Measurements from ENCODE around the gene IRF8.
"Not testable (repeated sequence)": the region's sequence is repeated elsewhere in the genome, so short reads cannot be mapped to it uniquely, and the experiment has no call there.

Gene IRF8

DNA sequence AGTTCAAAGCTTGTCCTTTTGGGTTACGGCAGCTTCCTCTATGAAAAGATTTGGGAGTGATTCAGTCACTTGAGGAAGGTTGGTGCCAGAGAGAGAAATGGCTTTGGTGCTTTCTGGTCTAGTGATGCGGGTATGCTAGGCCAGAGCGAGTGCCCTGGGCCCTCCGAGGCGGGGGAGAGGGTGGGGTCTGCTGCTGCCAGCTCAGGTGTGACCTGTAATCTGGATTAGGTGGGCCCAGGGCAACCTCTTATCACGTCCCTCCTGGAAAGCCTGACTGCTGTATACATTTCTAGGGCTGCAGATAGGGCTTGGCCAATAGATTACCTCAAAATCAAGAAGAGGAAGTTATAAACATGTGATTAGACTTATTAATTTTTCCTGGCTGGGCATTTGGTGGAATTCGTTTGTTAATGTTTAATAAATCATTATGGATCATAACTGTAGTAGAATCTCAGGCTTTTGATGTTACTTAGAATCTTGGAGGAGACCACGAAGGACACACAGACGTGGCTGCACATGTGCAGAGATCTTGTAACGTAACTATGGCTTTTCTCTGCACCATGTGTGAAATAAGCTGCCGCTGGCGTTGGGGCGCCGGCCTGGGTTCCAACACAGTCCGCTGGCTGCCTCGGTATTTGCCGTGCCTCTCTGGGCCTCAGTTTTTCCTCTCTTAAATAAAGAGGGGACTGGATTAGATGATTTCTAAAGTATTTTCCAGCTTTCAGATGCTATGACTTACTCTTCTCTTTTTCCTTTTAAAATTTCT lies 1.2 kb downstream of the IRF8 start:
- no peaks in the 10 kb centered on the region for H3K27me3 Mint-ChIP-seq
- peaks cover 50% of the 10 kb centered on the region for H3K36me3 Mint-ChIP-seq
- no peaks in the 10 kb centered on the region for H3K9me3 Mint-ChIP-seq
- H3K4me3 Mint-ChIP-seq, result peak overlapping the region; percentile 97
- H3K27ac Mint-ChIP-seq, result peak overlapping the region; percentile 93
- peaks cover 66% of the 10 kb centered on the region for H3K4me1 Mint-ChIP-seq

DNA sequence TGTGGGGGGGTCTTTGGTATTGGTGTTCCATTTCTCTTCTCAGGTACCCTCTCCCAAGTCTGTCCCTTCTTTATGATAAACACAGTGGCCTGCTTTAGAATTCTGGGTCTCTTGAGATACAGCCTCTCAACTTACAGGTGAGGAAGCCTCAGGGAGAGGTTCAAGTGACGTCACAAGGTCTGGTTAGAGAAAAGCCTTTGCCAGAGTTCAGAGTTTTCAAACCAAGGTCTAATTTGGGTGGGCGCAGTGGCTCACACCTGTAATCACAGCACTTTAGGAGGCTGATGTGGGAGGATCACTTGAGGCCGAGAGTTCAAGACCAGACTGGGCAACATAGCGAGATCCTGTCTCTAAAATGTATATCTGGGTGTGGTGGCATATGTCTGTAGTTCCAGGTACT lies 2.1 kb downstream of the IRF8 start:
- Mint-ChIP-seq H3K27ac (peak overlapping the region; percentile 68), H3K9me3 (no peaks in the 10 kb centered on the region), H3K4me3 (peak overlapping the region; percentile 97), H3K27me3 (no peaks in the 10 kb centered on the region), H3K36me3 (peaks cover 57% of the 10 kb centered on the region), H3K4me1 (peaks cover 68% of the 10 kb centered on the region)

DNA sequence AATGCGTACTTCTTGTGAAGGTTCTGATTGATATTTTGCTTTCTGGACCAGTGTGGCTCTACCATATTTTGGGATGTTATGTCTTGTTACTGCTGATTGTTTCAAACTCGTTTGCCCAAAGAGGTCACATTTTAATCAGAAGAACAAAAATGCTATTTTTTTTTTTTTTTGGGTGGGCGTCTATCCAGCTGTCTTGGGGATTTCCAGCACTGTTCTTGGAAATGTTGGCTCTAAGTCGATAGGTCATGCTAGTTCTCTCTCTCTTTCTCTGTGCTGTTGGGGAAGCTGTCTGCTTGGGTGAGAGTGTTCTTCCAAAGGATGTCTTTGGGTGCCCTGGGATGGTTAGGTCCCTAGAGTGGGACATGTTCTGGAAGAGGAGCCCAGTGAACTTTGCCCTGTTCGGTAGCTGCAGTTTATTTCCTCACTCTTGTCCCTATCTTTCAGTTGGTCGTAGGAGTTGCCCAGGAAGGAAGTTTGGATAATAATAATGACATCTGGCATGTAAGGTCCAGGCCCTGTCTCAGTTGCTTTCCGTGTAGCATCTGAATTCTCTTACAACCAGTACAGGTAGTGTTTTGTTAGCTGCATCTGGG lies 2.9 kb downstream of the IRF8 start:
- peak overlapping the region; percentile 89 for H3K27ac Mint-ChIP-seq
- no peaks in the 10 kb centered on the region for H3K9me3 Mint-ChIP-seq
- H3K27me3 Mint-ChIP-seq, result no peaks in the 10 kb centered on the region
- peak overlapping the region; percentile 97 for H3K4me3 Mint-ChIP-seq
- H3K4me1 Mint-ChIP-seq, result peaks cover 70% of the 10 kb centered on the region
- H3K36me3 Mint-ChIP-seq, result peaks cover 62% of the 10 kb centered on the region

DNA sequence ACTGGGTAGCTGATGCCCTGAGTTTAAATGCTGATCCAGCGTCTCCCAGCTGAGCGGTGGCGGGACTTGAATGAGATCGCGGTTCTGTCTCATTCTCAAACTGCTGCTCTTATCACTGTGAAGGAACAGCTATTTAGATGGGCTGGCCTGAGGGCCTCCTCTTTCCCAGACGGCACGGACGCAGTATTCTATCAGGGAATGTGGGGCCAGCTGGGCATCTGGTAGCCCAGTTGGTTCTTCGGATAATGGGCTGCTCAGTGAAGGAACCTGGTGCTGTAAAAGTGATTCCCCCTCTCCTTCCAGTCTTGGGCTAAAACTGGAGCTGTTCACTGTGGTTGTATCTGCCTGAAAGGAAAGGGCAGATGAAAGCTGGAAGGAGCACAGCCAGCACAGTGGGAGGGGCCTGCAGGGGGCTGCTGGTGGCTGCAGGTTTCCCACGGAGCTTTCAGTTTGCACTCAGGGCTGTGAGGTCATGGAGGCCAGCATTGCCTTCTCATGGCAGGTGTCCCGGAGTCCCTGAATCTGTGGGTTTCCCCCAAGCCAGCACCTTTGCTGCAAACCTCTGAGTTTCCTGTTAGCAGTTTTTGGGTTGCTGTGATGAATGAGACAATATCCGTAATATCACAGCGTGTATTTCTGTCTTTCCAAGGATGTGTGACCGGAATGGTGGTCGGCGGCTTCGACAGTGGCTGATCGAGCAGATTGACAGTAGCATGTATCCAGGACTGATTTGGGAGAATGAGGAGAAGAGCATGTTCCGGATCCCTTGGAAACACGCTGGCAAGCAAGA lies 3.6 kb downstream of the IRF8 start:
- Mint-ChIP-seq H3K4me1 (peaks cover 64% of the 10 kb centered on the region), H3K27ac (peak overlapping the region; percentile 89), H3K36me3 (peaks cover 62% of the 10 kb centered on the region), H3K4me3 (peak overlapping the region; percentile 97), H3K9me3 (no peaks in the 10 kb centered on the region), H3K27me3 (no peaks in the 10 kb centered on the region)

DNA sequence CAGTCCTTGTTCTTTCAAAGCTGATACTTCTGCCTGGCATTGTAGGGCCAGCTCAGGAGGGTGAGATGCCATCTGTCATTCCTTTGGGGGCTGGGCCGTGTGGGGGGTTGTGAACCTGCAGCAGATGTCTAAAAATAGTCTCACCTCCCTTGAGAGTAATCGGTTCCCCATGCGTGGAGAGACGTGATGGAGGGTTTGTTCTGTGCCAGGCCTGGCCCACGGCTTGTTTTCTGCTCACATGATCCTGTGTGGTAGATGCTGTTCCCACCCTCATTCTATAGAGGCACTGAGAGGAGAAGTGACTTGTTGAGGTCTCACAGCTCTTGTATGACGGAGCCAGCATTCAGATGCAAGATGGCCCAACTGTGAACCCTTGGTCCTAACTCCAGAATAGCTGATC lies 4.6 kb downstream of the IRF8 start:
- Mint-ChIP-seq H3K27me3 (no peaks in the 10 kb centered on the region), H3K4me3 (peak overlapping the region; percentile 97), H3K27ac (peak overlapping the region; percentile 86), H3K4me1 (peaks cover 66% of the 10 kb centered on the region), H3K9me3 (no peaks in the 10 kb centered on the region), H3K36me3 (peaks cover 67% of the 10 kb centered on the region)

DNA sequence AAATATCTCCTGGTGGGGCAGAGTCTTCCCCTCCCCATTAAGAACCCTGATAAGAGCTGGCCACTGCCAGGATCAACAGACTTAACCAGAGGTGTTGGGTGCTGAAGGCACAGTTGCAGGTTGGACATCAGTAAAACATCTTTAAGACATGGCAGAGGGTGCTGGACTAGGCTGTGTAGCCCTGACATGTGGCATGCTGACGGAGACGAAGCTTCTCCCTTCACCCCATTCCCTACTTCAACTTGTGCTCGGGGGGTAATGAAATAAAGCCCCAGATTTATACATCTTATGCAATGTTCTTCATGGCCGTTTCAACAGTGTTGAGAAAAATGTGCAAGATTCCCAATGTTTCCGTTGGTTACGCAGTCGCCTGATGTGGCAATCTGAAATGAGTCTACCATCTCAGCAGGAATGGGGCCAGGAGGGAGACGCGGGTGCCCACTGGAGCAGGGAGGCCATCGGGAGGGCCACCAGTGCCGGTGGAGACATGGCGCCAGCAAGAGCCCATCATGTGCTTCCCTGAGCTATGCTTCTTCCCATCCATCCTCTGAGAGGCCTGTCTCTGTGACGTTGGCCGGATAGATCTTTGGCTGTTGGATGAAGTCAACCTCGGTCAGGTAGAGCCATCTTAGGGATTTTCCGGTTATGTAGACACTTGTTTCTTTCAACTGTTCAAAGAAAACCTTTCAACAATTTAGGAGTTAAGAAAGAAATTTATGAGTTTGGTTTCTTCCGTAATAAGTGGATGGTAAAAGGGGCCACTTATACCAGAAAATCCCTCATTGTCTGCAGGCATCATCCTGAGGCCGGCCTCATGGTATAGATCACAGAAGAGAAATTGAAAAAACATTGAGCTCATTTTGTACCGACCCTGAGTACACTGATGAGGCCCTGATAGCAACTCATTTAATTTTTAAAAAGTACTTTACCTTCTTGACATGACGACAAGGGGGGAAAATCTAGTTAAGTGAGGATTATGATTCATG lies 6.4 kb downstream of the IRF8 start:
- H3K9me3 Mint-ChIP-seq, result no peaks in the 10 kb centered on the region
- H3K27ac Mint-ChIP-seq, result peak overlapping the region; percentile 68
- peak overlapping the region; percentile 97 for H3K4me3 Mint-ChIP-seq
- peaks cover 66% of the 10 kb centered on the region for H3K36me3 Mint-ChIP-seq
- peaks cover 68% of the 10 kb centered on the region for H3K4me1 Mint-ChIP-seq
- no peaks in the 10 kb centered on the region for H3K27me3 Mint-ChIP-seq

DNA sequence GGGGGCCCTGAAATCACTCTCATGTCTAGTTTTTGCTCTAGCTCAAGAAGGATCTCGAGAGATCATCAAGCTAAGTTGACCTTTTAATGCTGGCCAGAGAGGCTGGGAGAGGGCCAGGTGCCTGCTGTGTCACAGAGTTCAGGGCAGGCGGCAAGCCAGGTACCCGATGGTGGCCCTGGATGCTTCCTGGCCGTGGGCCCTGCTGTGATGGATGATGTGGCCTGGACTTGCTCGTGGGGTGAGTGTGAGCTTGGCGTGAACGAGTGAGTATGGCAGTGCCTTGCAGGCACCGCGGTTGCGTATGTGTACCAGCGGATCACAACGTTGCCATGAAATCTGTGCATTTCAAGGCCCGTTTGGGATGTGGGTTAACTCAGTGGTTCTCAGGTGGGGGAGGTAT lies 7.4 kb downstream of the IRF8 start:
- Mint-ChIP-seq H3K9me3 (no peaks in the 10 kb centered on the region), H3K36me3 (peaks cover 60% of the 10 kb centered on the region), H3K27ac (peak overlapping the region; percentile 71), H3K4me1 (peaks cover 64% of the 10 kb centered on the region), H3K4me3 (peak overlapping the region; percentile 97), H3K27me3 (no peaks in the 10 kb centered on the region)

DNA sequence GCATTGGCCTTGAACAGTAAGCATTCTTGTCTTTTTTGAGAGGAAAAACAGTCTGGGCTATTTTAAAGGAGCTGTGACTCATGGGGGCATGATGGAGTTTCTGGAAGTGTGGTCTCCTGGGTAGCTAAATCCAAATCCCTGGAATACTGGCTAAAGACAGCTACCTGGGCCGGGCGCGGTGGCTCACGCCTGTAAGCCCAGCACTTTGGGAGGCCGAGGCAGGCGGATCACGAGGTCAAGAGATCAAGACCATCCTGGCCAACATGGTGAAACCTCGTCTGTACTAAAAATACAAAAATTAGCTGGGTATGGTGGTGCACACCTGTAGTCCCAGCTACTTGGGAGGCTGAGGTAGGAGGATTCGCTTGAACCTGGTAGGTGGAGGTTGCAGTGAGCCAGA lies 8.3 kb downstream of the IRF8 start:
- H3K9me3 Mint-ChIP-seq, H3K27me3 Mint-ChIP-seq: not testable (repeated sequence)
- Mint-ChIP-seq H3K36me3 (peaks cover 53% of the 10 kb centered on the region), H3K4me1 (peaks cover 58% of the 10 kb centered on the region), H3K27ac (peak overlapping the region; percentile 51), H3K4me3 (peak overlapping the region; percentile 7)

DNA sequence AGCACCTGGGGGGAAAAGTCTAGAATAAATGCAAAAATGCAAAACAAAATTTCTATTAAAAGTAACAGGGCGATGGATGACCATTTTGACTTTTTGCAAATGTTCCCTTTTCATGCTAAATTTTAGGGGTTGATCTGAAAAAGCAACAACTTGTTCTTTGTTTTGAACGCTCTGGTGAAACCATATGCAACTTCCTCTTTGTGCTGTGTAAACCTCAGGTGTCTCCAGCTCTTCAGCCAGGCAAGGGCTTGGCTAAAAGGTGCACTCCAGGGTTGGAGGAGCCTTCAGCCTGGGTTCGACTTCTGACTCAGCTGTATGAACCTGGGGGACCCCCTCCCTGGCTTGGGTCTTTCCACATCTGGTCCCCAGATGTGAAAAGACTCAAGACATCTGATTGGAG lies 9.5 kb downstream of the IRF8 start:
- H3K9me3 Mint-ChIP-seq, result no peaks in the 10 kb centered on the region
- peaks cover 49% of the 10 kb centered on the region for H3K4me1 Mint-ChIP-seq
- no peaks in the 10 kb centered on the region for H3K27me3 Mint-ChIP-seq
- peaks cover 45% of the 10 kb centered on the region for H3K36me3 Mint-ChIP-seq
- peak overlapping the region; percentile 5 for H3K4me3 Mint-ChIP-seq
- H3K27ac Mint-ChIP-seq, result peak overlapping the region; percentile 55

DNA sequence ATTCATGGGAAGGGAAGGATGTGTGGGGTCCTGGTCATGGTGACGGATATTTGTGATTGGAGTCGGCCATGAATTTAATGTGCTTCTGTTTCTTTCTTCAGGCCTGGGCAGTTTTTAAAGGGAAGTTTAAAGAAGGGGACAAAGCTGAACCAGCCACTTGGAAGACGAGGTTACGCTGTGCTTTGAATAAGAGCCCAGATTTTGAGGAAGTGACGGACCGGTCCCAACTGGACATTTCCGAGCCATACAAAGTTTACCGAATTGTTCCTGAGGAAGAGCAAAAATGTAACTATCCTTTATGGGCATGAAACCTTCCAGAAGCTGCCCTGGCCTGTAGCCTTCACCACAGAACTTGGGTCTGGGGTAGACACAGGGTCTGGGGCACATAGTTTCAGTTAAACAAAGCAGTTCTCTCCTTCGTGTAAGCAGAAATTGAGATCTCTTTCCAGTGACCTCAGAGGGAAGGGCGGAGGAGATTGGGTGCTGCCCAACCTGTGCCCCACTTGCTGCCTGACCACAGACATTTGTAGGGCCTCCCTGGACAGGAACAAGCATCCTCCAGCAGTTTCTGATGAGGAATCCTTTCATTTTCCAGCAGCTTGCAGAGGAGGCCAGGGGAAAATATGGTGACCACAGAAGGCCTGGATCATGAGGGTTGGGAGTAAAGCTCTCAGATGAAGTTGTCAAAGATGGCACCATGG lies 10.1 kb downstream of the IRF8 start:
- peak overlapping the region; percentile 5 for H3K4me3 Mint-ChIP-seq
- peaks cover 43% of the 10 kb centered on the region for H3K4me1 Mint-ChIP-seq

DNA sequence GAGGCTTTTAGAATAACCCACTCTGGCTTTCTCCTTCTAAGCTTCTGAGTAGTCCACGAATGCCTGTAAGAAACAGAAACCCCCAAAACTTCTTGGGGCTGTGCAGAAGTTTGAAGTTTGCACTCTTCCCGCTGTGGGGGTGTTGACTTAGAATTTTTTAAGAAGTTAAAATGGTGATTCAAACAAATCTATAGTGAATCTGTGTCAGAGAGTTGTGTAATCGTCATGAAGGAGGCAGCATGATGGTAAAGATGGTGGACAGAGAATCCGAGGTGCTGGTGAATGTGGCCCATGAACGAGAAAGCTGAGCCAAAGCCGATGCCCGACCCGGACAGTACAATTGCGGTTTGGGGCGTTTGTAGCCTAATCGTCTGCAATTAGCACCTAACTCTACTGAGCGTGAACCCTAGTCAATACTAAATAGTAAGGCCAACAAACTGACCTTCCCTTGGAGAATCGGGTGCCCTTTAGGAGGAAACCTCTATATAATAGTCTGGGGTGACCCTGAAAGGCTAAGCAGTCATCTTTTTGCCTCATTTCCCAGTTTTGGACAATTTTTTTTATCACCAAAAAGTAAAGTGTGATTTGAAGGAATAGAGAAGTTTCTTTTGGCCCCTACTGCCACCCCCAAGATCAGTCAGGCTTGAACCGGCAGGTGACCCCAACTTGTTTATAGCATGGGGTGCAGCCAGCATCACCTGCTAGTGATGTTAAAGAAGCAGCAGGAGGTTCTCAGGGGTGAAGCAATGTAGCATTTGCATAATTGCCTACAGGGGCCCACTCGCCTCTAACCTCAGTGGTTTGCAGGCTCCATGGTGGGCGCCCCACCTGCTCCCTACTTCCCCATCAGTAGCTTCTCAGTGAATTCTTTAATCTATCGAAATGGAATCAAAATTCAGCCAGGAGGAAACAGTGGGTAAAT lies 11.2 kb downstream of the IRF8 start:
- no peaks in the 10 kb centered on the region for H3K9me3 Mint-ChIP-seq
- peaks cover 30% of the 10 kb centered on the region for H3K36me3 Mint-ChIP-seq
- H3K27me3 Mint-ChIP-seq, result no peaks in the 10 kb centered on the region
- H3K27ac Mint-ChIP-seq, result no peak overlapping the region
- peaks cover 38% of the 10 kb centered on the region for H3K4me1 Mint-ChIP-seq
- H3K4me3 Mint-ChIP-seq, result no peak overlapping the region

More for the DNA sequence above, 10.1 kb downstream of the IRF8 start:
- H3K9me3 Mint-ChIP-seq, result no peaks in the 10 kb centered on the region
- no peaks in the 10 kb centered on the region for H3K27me3 Mint-ChIP-seq
- peak overlapping the region; percentile 55 for H3K27ac Mint-ChIP-seq
- peaks cover 39% of the 10 kb centered on the region for H3K36me3 Mint-ChIP-seq

DNA sequence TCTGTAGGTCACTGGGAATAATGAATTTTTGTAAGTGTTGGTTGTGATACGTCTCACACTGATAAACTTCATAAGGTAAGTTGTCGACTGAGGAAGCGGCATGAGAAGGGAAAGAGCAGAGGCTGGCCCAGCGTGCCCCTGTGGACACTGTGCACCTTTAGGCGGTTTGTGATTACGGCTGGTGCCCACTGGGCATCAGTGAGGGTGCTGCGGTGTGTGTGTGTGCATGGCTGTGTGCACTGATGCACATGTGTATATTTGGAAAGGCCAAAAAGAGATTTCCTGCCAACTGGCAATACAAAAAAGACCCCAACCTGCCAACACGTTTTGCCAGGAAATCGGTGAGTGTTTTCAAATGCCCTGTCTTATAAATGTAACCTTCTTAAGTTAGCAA lies 11.9 kb downstream of the IRF8 start:
- H3K36me3 Mint-ChIP-seq, result peaks cover 26% of the 10 kb centered on the region
- no peak overlapping the region for H3K27ac Mint-ChIP-seq
- no peak overlapping the region for H3K4me3 Mint-ChIP-seq

DNA sequence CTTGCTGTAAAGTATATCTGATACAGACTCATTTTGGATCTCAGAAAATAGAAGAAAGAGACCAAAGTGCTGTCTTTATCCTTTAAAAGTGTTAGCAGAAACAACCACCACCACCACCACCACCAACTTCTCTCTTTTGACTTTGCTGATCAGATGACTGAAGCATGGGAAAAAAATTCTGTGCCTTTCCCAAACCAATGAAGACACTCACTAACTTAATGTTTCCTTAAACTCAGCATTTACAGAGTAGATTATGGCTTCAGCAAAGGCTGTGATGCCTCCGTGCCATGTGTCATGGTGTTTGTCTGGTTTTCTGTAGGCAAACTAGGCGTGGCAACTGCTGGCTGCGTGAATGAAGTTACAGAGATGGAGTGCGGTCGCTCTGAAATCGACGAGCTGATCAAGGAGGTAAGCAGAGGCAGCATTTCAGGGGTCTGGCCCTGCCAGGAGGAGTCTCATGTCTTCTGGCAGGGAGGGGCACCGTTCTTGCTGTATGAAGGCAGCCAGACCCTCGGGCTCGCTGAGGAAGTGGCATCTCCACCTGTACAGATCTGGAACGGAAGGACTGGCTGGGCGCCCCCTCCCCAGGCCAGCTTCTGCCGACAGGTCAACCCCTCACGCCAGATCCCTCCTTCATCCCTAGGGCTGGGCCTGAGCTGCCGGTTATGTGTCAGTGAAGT lies 12.4 kb downstream of the IRF8 start:
- no peaks in the 10 kb centered on the region for H3K27me3 Mint-ChIP-seq
- H3K27ac Mint-ChIP-seq, result peak overlapping the region; percentile 46
- no peak overlapping the region for H3K4me3 Mint-ChIP-seq
- H3K9me3 Mint-ChIP-seq, result no peaks in the 10 kb centered on the region
- H3K4me1 Mint-ChIP-seq, result peaks cover 31% of the 10 kb centered on the region
- peaks cover 22% of the 10 kb centered on the region for H3K36me3 Mint-ChIP-seq

More for the DNA sequence above, 11.9 kb downstream of the IRF8 start:
- Mint-ChIP-seq H3K9me3 (no peaks in the 10 kb centered on the region), H3K4me1 (peaks cover 32% of the 10 kb centered on the region), H3K27me3 (no peaks in the 10 kb centered on the region)

Measured in activated naive CD4-positive, alpha-beta T cell treated with anti-CD3 and anti-CD28 coated beads, Interleukin-2, amount 50 U/mL, for 24 hours (primary cell).